ENCODE measurements around the gene SORCS2.

Gene SORCS2

DNA sequence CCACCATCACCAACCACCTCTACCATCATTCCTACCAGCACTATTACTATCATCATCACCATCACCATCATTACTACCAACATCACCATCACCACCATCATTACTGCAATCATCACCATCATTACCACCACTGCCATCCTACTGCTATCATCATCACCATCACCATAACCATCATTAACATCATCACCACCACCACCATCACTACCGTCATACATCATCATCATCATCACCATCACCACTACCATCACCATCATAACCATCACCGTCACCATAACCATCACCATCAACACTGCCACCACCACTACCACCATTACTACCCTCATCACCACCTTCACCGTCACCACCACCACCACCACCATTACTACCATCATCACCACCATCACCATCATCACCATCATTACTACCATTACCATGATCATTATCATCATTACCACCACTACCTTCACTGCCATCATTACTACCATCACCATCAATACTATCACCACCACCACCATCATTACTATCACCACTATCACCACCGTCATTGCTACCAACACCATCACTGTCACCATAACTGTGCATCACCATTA is 170.6 kb downstream of the SORCS2 start:
- no peak for DNase-seq

DNA sequence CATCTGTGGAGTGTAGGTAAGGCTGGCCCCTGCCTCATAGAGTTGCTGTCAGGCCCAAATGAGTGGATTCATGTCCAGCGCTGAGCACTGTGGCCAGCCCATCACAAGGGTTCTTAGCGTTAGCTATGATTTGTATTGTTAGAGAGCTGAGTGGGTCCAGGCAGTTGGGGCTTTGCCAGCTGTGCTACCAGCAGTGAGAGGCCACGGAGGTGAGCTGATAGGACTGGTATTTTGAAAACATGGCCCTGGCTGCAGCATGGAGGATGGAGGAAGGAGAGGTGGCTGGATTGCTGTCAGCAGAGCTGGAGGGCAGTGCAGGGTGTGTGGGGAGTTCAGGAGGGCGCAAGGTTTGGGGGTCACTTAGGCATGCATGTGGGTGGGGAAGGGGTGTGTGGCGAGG is 172.6 kb downstream of the SORCS2 start:
- DNase-seq: no peak

DNA sequence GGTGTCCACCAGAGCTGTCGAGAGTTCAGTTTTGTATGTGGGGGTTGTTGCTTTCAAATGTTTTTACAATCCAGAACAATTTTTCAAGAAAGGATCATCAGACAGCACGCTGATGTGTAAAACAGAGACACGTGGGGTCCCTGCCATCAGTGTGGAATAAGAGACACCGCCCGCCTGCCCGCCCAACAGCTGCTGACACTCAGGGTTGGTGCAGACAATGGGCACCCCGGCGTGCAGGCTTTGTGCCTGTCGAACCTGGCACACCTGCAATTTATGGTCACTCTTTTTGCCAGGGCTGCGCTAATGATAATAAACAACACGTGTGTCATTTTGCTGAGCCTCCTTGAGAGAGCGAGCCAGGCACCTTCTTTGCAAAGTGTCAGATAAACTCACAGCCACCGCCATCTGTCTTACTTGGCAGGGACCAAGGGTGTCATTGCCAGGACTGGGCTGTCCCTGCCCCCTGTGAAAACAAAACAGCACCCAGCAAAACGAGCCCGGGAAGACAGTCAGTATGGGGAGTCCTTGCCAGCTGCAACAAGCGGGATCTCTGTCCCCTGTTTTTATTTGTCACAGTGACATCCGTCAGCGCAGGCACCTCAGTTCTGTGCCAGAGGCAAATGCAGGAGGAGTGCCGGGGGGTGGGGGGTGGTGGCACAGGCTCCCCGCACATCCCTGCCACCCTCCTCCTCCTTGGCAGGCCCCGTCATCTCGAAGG is 173.3 kb downstream of the SORCS2 start:
- DNase-seq: no peak

DNA sequence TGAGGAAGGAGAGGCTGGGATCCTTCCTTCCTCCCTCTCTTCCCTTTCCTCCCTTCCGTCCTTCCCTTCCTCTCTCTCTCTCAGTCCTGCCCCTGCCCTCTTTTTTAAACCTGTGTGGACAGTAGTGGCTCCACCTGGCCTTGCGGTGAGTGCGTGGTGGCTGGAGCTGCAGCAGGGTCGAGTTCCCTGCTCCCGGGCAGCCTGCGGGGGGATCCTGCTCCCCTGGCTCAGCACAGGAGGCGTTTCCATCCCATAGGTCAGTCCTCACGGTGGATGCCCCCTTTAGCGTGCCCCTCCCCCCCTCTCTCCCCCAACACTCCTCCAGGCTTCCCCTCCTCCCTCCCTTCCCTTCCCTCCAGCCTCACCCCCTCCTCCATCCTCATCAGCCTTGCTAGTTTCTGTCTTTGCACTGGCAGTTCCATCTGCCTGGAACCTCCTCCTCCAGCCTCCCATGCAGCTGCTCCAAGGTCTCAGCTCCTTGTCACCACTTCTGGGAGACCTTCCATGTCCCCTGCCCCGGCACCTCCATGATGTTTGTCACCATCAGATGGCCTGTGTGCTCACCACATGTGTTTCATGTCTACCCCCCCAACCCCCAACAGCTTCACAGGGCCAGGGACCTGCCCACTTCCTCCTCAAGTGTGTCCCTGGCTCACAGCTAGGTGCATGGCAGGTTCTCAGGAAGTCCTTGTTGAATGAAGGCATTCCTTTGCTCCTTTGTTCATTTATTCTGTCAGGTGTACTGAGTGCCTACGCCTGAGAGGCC is 174.0 kb downstream of the SORCS2 start:
- no peak for DNase-seq

DNA sequence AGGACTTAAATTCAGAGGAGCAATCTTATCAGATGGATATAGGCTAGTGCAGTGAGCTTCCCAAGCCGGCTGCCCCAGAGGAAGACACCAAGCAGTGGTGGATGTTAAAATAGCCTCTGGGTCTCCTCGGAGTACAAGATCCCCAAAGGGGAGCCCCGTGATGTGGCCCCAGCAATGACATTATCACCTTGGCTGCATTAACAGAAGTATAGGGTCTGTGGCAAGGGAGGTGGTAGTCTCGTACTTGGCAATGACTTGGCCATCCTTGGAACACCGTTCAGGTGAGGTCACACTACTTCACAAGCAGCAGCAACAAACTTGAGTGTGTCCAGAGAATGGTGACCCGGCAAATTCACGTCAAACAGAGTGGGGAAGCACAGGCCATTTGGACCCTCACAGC is 174.6 kb downstream of the SORCS2 start:
- no peak for DNase-seq

DNA sequence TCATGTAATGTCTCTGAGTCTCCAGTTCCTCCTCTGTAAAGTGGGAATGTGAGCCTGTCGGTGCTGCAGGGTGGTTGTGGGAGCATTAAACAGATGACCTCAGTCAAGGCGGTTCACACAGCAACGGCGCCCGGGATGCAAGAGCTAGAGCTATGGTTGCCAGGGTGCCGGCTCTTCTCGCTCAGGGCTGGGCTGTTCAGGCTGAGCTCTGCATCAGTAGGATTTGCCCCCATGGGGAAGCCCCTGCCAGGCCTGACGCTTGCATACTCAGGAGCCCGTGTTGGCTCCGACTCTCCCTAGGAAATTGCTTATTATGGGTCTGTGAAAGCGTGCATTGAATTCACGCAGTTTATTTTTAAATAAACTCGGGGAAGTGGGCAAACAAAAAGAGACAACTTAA is 175.1 kb downstream of the SORCS2 start:
- DNase-seq: no peak

DNA sequence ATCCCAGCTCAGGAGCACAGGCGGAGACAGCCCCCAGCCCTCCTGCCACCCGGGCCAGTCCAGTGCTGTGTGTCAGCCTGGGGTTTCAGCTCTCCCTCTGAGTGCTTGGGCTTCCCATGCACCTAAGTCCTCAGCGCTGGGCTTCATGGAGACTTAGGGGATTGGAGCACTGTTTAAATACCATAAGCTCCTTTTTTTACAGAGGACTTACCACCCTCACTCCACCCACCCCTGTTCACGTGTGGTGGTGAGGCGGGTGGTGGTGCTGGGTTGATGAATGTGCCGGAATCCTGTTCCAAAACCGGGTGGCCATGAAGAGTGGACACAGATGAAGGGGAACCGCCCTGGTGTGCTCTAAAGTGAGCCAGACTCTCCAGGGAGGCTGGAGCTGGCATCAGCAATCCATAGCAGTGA is 175.5 kb downstream of the SORCS2 start:
- no peak for DNase-seq

DNA sequence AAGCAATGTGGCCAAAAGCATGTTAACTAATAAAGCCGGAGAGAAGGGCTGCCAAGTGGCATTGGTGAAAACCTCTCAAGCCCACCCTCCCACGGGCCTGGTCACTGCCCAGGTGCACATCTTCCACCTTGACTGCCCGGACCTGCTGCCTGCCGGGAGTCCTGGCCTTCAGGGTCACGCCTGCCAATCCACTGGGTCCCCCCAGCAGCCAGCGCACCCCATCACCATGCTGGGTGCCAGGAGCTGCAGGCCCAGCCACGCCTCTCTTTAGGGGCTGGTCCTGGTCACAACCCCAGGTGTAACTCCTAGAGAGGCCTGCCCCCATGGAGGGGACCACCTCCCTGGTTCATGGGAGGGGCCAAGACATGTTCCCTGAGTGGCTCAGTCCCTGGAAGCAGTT is 176.0 kb downstream of the SORCS2 start:
- DNase-seq: no peak

DNA sequence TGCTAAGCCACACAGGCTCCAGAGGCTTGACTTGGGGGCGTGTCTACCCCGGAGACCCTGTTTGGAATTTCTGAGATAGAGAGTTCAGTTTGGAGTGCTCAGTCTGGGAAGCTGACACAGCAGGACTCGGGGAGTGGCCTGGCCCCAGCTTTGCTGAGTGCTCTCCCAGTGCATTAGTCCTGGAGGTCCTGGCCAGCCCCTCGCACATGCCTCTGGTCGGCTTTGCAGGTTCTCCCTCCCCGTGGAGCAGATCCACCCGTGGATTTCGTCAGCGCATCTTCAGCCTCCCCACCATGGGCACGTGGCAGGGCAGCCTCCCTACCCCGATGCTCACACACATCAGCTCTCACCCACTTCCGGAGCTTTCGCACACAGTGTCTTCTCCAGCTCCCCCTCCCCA is 177.2 kb downstream of the SORCS2 start:
- no peak for DNase-seq

DNA sequence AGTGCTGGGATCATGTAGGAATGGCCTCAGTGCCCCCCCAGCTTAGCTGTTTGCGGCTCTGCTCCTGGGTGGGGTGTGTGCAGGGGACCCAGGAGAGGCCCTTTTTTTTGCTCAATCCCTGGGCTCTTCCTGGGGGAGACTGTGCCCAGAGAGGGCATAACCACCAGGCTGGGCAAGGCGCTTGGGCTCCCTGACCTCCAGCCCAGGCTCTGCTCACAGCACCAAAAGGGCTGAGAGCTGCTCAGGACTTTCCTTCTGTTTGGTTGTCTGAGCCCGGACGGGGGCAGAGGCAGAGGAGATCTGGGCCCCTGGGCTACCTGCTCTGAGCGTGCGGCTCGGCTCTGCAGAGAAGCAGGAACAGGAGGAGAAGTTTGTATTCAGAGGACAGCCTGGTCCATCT is 177.7 kb downstream of the SORCS2 start:
- no peak for DNase-seq

DNA sequence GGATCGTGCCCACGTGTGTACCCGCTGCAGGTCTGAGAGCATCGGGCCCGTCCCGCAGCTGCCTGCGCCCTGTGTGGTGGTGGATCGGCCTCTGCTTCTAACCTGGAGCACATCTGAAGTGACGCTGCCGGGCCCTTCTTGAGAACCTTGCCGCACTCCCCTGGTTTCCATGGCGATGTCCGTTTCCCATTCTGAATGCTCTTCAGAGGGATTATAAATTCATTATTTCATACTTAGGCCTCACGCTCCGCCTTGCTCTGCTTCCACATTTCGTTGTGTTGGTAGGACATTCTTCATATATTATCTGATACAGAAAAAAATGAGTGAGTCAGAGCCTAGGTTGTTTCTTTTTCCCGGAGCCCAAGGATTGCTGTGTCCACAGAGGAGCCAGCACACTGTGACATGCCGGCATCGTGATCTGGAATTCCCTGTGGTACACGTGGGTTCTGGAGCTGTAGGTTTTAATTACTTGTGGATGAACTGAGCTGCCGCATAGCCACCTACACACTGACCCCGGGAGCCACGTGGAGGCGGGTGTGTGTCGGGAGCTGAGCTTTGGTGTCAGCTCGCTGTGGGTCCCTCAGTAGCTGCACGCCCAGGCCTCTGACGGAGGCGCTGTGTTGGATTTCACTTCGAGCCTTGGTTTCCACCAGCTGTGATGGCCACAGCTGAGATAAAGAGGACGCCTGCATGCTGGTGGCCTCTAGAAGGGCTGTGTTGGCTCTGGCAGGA is 179.0 kb downstream of the SORCS2 start:
- DNase-seq: no peak

DNA sequence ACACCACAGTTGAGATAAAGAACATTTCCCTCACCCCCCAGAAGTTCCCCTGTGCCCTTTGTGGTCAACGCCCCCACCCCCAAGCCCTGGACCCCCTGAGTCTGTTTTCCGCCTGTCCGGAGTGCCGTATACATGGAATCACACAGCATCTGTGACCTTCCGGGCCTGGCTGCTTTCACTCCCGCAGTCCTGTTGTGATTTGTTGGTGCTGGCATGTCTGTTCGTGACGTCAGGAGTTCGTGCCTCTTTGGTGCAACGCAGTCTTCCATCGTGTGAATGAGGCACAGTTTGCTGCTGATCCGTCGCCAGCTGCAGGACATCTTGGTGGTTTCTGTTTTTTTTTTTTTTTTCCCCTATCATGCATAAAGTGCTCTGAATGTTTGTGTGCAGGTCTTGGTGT is 180.3 kb downstream of the SORCS2 start:
- DNase-seq: no peak

DNA sequence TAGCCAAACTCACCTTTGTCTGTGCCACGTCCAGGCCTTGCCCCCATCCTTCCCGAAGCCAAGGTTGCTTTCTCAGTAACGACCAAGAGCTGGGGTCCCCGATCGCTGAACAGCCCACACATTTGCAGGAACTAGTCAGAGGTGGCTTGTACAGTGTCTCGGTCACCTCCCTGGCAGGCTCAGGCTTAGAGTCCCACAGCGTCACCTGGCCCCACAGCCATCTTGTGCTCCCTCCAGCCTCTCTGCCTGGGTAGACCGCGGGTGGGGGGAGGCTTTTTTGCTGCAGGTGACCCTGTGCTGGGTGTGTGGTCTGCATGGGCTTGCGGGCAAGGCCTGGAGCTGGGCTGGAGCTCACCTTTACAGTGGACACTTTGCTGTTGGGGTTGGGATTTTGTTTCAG is 182.2 kb downstream of the SORCS2 start:
- DNase-seq: no peak

DNA sequence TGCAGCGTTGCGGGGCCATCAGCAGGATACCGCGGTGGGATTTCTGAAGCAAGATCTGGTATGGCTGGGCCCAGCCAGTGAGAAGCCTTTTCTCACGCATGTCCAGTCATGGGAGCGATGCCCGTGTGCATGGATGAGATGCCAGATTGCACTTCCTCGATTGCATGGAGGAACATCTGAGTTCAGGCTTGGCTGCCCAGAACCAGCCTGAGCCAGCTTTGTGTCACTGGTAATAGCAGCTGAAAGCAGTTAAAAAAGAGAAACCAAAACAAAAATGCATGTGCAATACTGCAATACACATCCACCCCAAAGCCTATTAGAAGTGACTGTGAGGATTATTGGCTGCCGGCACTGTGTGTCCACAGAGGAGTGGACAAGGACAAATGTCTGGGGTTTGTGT is 183.1 kb downstream of the SORCS2 start:
- DNase-seq: no peak

DNA sequence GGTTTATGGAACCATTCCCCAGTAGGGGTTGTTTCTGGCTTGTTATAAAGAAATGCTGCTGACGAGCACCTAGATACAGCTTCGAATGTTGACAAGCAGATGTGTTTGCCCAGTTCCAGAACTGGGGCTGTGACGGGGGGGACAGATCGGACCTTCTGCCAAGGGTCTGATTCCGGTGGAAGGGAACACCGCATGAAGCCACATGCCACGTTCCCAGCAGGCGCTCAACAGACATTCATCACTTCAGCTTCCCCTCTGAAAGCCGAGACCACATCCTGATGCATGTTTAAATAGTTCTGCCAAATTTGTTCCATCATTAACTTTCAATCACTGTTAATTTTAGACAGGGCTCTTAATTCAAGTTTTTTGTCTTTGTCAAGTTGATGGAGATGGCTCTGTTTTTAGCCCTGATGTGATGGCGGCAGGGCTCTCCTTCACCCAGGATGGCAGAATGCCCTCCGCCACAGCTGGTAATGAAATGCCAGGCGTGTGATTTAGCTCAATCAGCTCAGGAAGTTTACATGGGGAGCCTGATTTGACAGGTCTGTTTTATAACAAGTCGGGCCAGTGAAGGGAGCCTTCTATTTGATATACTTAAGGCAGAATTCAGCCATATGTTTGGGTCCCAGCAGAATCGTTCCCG is 185.0 kb downstream of the SORCS2 start:
- no peak for DNase-seq

DNA sequence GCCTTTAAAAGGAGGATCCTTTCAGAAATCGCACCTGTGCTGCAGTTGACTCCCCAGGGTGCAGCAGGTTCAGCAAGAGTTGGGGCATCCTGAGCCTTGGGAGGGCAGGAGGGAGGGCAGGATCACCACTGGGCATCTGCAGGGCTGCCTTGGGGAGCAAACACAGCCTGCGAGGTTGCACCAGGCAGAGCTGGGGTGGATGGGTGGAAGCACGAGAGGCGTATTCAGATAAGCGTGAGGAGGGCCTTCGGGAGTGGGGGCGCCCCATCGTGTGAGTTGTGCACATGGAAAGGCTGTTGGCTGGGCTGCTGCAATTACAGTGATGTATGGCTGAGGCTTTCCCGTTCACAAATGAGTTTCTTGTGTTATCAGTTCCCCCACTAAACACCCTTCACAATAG is 186.8 kb downstream of the SORCS2 start:
- DNase-seq: no peak

DNA sequence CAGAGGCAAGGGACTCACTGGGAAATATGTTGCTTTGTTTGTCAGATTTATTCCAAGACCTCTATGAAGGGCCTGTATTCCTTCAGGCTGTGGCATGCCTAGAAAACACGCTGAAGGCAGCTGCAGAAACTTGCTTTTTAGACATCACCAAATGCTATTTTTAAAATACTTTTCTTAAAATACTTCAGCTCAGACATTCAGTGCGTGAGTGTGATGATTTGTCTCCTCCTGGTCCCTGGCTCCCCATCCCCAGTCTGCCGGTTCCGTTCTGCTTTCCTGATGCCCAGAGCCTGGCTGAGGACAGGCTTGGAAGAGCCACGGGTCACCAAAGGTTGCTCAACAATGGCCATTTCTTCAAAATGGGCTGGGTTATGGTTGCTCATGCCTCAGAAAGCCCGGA is 187.4 kb downstream of the SORCS2 start:
- DNase-seq: no peak

DNA sequence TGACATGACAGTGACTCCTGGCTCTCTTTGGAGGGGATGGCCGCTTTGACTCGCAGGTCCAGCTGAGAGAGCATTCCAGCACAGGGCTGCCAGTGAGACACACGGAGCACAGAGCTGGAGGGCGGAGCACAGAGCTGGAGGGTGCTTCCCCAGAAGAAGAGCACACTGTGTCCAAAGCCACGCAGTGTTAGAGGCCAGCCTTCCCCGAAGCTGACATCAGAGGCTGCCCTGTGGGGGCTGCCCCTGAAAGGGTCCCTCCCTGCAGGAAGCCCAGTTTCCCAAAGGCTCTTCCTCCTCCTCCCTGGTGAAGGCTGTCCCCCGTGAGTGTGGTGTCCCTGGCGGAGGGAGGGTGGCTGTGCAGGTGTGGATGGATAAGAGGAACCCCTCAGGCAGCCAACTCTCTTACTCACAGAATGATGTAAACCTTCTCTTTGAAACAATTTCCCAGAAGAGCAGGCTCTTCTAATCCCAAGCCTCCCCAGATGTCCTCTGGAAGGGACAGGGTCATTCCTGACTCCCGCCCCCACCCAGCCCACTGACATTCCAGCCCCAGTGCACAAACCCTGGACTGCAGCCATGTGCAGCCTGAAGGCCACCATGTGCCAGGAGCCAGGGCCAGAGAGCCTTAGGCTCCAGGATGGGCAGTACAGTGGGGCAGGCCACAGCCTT is 189.0 kb downstream of the SORCS2 start:
- no peak for DNase-seq

DNA sequence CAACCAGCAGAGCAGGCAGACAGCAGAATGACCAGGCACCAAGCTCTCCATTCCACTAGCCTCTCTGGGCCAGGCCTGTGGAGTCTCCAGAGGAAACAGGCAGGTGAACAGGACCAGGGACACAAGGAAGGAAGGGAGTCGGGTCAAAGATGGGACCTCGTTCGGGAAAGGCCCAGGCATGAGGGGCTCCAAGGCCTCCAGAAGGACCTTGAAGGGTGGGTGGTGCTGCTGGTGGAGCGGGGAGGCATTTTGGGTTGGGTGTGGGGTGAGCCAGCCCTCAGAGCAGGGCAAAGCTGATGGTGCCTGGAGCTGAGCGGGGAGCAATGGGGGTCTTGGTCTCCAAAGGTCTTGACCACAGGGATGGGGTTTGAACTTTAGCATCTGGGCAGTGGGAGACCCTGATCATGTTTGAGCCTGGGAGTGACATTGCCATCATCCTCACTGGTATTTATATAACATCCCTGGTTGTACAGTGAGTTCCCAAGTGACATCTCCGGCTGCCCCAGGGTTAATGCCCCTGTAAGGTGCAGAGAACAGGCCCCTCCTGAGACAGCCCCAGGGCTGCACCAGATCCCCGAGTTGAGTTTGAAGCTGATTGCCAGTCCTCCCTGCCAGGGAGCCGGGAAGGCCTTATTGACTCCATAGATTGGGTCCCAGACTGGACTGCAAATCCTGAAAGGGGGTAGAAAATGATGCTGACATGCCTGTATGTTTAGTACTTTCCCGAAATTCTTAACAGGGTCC is 189.7 kb downstream of the SORCS2 start:
- DNase-seq: no peak

DNA sequence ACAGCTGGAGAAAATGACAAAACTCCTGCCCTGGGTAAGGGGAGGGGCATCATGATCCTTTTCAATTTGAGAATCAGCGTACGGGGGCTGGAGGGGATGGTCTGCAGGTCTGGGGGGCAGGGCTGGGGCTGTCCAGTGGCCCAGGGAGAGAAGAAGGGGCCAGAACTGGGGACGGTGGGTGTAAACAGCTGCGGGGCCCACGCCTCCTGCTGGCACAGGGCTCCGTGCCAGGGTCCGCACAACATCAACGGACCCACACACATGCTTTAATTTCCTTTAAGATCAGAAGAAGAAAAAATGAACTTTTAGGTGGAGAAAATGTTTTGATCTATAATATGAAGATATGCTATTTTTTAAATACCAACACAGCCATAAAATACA is 190.3 kb downstream of the SORCS2 start:
- DNase-seq: no peak

DNA sequence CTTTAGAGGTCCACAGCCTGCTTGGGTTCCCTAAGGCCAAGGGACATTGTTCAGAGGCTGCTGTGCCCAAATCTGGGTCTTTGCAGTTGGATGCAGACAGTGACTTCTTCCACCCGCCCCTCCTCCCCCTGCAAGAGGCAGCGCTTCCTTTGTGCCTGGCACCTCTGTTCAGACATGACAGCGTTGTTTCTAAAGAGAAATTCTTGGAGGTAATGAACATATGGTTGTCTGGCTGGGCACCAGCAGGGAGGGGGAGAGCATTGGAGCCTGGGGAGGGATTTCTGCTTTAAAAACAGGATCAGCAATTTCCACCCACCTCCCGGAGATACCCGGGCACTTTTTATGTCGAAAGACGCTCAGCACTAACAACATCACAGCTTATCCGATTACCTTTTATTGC is 190.9 kb downstream of the SORCS2 start:
- no peak for DNase-seq
